NCI-H345 (cell line): ENCODE data around the gene HNF1A.
"Not testable (repeated sequence)": the region's sequence is repeated elsewhere in the genome, so short reads cannot be mapped to it uniquely, and the experiment has no call there.

Source experiments
- DNase-seq: peaks from one replicate; lab custom pipeline; 2025; lab: John Stamatoyannopoulos, UW

Gene HNF1A, protein sequence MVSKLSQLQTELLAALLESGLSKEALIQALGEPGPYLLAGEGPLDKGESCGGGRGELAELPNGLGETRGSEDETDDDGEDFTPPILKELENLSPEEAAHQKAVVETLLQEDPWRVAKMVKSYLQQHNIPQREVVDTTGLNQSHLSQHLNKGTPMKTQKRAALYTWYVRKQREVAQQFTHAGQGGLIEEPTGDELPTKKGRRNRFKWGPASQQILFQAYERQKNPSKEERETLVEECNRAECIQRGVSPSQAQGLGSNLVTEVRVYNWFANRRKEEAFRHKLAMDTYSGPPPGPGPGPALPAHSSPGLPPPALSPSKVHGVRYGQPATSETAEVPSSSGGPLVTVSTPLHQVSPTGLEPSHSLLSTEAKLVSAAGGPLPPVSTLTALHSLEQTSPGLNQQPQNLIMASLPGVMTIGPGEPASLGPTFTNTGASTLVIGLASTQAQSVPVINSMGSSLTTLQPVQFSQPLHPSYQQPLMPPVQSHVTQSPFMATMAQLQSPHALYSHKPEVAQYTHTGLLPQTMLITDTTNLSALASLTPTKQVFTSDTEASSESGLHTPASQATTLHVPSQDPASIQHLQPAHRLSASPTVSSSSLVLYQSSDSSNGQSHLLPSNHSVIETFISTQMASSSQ

DNA sequence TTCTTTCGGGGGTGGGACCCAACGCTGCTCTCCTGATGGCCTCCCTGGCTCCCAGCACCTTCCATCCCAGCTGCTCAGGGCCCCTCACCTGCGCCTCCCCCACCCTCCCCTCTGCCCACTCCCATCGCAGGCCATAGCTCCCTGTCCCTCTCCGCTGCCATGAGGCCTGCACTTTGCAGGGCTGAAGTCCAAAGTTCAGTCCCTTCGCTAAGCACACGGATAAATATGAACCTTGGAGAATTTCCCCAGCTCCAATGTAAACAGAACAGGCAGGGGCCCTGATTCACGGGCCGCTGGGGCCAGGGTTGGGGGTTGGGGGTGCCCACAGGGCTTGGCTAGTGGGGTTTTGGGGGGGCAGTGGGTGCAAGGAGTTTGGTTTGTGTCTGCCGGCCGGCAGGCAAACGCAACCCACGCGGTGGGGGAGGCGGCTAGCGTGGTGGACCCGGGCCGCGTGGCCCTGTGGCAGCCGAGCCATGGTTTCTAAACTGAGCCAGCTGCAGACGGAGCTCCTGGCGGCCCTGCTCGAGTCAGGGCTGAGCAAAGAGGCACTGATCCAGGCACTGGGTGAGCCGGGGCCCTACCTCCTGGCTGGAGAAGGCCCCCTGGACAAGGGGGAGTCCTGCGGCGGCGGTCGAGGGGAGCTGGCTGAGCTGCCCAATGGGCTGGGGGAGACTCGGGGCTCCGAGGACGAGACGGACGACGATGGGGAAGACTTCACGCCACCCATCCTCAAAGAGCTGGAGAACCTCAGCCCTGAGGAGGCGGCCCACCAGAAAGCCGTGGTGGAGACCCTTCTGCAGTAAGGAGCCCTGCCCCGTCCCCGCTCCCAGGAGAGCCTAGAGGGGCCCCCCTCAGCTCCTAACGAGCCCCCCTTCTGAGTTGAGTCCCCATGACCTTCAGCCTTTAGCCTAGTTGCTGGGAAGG lies at the start of gene HNF1A:
TSS of gene HNF1A (plus strand) at position 248 of the 924 bp plus-strand sequence. CDS start at position 474, 226 bp downstream.
- DNase-seq = no peak

DNA sequence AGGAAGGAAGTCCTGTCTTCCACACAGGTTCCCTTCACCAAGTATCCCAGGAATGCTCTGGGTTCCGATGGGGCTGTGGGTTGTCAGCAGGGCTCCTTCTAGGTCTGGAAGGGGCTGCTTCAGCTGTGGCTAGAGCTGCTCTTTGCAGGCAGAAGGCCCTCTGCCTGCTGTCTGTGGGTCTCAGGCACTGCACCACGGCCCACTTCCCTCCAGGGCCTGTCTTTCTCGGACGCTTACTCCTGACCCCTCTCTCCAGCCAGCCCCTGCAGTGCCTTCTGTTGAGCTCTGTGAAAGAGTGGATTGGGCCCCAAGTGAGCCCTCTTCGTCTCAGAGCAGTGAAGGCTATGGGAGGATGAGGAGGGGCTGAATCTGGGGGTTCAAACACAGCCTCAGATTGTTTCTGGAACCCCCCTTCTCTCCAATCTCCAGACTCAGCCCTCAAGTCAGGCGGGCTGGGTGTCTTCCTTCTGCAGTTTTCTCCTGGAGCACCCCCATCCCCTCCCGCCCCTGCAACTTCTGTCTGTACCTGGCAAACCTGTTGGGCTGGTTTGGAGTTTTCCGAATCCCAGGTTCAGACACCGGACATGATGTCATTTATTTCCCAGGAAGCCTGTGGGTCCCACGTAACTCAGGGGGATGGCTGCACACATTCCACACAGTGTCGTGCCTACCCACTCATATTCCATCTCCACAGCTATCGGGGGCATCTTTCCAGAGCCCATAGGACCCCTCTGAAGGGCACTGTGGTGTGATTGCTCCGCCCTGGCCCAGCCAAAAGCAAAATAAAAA lies 49.3 kb upstream of the HNF1A start:
- DNase-seq = peak; percentile 31

DNA sequence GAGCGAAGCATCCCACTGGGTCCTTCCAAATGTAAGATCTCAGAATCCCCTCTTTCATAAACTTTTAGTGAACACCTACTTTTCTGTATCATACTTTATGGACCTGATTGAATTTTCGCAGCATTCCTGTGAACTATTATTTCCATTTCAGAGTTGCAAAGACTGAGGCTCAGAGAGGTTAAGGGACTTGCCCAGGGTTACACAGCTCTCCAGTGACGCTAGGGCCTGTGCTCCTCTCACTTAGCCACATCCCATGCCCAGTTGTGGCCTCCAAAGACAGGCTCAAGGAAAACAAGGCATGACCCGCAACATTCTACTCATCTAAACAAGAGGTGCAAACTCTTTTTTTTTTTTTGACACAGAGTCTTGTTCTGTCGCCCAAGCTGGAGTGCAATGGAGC lies 48.3 kb upstream of the HNF1A start:
- no peak for DNase-seq

DNA sequence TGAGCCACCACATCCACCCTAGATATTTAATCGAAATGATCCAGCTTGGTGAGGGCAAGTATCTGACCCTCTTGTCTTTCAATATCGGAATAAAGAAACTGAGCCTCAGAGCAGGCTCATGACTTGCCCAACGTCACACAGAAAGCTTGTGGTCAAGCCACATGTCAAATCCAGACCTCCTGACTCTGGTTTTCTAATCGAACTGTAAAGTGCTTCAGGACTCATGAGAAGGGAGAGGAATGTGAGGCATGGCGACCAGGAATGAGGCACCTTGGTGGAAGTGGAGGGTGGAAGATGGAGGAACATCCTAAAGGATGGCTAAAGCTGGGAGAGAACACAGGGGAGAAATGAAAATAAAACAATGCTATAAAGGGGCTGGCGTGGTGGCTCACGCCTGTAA lies 46.3 kb upstream of the HNF1A start:
- DNase-seq = no peak

DNA sequence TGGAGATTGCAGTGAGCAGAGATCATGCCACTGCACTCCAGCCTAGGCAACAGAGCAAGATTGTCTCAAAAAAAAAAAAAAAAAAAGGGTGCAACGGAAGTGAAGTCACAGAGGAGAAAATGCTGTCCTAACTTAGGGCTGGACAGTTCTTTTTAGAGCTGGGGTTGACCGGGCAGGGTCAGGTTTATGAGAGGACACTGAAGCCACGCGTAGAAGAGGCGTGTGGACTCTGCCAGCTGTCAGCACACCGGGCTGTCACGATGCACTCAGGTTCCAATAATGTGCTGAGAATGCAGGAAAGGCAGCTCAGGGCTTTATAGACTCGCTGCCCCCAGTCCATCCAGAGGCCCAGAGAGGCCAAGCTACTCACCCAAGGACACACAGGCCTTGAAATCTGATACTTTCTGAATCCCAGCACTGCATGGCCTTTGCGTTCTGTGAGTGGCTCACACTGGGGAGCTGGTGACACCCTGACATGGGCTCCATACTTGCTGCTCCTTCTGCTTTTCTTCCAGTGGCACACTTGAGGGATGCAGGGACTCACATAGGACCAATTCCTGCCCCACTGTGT lies 45.3 kb upstream of the HNF1A start:
- no peak for DNase-seq

DNA sequence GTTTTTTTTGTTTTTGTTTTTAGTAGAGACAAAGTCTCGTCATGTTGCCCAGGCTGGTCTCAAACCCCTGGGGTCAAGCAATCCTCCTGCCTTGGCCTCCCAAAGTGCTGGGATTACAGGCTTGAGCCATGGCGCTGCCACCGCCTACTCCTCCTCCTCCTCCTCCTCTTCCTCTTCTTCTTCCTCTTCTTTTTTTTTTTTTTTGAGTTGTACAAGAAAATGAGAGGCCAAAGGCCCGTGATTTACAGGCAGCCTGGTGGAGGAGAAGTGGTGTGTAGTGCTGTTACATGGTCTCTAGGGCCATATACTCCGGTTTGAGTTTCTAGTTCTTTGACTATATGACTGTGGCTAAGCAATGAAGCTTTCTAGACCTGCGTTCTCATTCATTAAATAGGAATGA lies 44.6 kb upstream of the HNF1A start:
- DNase-seq = no peak

DNA sequence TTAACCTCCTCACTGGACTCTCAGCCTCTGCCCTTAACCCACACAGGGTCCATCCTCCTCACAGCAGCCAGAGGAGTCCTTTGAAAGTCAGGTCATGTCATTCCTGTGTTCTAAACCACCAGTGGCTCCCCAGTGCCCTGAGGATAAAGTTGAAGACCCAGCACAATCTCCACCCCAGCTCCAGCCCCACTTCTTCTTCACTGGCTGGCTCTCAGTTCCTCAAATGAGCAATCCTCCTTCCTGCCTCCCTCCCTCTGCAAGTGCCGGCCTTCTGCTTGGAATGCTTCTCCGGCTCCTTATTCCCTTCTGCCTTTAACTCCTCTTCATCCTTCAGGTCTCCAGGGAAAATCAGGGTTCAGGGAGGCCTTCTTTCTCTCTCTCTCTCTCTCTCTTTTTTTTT lies 42.1 kb upstream of the HNF1A start:
- DNase-seq = no peak

DNA sequence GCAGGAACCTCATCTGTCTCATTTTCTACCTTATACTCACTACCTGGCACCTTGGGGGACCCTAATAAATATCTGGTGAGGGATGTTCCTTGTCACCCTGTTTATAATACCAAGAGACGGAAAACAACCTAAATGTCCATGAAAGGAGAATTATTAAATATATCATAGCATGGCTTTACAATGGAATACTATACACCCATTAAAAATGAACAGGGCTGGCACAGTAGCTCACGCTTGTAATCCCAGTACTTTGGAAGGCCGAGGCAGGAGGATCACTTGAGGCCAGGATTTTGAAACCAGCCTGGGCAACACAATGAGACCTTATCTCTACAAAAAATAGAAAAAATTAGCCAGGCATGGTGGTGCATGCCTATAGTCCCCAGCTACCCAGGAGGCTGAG lies 39.8 kb upstream of the HNF1A start:
- no peak for DNase-seq

DNA sequence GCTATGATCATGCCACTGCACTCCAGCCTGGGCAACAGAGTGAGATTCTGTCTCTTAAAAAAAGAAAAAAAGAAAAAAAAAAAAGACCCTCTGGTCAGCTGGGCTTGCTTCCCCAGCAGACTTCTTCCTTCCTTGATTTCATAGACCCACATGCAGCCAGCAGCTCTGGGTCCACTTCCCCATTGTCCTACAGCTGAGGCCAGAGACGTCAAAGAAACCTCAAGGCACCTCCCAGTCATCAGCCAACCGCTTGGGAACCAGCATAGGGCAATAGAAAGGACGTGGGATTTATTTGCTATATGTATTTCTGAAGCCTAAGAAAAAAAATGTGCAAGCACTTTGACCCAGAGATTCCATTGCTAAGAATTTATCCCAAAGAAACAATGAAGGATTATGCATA lies 38.8 kb upstream of the HNF1A start:
- DNase-seq = no peak

DNA sequence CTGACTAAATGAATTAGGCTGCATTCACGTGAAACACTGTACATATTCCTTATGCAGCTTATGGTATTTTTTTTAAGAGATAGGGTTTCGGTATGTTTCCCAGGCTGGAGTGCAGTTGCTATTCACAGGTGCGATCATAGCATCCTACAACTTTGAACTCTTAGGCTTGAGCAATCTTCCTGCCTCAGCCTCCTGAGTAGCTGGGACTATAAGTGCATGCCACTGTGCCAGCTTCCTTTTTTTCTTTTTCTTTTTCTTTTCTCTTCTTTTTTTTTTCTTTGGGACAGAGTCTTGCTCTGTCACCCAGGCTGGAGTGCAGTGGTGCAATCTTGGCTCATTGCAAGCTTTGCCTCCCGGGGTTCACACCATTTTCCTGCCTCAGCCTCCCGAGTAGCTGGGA lies 38.3 kb upstream of the HNF1A start:
- no peak for DNase-seq

DNA sequence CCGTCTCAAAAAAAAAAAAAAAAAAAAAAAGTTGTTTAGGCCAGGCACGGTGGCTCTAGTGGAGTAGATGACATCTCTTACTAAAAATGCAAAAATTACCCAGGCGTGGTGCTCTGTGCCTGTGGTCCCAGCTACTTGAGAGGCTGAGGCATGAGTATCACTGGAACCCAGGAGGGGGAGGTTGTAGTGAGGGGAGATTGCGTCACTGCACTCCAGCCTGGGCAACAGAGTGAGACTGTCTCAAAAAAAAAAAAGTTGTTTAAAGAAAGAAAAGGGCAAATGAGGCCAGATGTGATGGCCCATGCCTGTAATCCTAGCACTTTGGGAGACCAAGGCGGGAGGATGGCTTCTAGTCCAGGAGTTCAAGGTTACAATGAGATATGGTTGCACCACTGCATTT lies 37.5 kb upstream of the HNF1A start:
- DNase-seq = no peak

DNA sequence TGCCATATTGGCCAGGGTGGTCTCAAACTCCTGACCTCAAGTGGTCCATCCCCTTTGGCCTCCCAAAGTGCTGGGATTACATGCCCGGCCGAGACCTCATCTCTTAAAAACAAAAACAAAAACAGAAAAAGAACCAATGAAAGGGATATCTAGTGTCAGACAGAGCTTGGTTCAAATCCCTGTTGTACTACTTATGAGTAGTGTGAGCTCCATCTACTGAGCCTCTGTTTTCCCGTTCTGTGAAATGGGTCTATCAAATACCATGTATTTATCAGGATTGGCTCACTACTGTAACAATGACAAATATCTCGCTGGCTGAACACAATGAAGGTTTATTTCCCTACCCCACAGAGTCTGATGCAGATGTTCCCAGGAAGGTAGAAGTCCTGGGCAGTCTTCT lies 36.9 kb upstream of the HNF1A start:
- DNase-seq = no peak

DNA sequence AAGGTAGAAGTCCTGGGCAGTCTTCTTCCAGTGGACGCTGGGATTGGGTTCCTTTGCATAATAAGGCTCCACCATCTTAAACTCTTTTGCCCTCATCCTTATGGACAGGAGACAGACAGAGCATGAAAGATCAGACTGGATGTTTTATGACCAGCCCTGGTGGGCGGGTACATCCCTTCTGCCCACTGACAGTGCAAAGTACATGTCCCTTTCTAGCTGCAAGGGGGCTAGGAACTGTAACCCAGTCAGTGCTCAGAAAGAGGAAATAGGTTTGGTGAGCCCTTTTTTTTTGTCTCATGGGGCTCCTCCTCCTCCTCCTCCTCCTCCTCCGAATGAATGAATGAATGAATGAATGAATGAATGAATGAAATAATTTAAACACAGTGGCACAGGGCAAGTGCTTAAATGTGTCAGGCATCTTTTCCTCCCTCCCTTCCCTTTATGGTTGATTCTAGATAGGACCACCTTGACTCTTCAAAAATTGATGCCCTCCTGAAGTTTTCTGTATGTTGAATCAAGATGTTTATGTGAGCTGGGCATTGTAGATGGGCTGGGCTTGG lies 36.4 kb upstream of the HNF1A start:
- DNase-seq = no peak

DNA sequence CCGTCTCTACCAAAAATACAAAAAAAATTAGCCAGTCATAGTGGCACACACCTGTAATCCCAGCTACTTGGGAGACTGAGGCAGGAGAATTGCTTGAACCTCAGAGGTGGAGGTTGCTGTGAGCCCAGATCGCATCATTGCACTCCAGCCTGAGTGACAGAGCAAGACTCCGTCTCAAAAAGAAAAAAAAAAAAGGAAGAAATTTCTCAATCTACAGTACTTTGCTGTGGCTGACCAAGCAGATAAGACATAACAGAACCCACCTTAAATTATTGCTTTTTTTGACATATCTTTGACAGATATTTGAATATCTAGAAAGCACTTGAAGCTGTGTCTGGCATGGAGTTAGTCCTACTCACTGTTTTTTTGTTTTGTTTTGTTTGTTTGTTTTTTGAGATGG lies 34.9 kb upstream of the HNF1A start:
- DNase-seq = no peak

DNA sequence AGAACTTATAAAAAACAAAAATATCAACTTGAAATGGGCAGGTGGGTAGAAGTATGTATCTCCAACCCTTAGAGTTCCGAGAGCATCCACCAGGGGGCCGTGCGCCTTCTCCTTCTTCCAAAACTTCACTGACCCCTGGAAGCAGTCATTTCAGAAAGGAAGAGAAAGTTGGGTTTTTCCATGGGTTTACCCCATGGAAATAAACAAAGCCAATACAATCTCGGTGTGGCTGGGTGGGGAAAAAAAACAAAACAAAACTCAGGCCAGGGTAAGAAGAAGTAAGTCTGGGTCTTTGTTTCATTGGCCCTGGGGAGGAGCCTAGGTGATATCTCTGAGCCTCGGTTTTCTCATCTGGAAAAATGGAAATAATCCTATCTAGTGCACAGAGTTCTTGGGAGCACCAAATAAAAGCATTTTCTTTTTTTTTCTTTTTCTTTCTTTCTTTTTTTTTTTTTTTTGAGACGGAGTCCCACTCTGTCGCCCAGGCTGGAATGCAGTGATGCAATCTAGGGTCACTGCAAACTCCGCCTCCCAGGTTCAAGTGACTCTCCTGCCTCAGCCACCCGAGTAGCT lies 33.6 kb upstream of the HNF1A start:
- DNase-seq = peak; percentile 22

DNA sequence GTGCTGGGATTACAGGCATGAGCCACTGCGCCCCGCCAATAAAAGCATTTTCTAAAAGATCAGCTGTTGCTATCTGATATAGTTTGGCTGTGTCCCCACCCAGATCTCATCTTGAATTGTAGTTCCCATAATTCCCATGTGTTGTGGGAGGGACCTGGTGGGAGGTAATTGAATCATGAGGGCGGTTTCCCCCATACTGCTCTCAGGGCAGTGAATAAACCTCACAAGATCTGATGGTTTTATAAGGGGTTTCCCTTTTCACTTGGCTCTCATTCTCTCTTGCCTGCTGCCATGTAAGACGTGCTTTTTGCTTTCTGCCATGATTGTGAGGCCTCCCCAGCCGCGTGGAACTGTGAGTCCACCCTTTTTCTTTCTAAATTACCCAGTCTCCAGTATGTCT lies 32.8 kb upstream of the HNF1A start:
- not testable (repeated sequence) for DNase-seq

DNA sequence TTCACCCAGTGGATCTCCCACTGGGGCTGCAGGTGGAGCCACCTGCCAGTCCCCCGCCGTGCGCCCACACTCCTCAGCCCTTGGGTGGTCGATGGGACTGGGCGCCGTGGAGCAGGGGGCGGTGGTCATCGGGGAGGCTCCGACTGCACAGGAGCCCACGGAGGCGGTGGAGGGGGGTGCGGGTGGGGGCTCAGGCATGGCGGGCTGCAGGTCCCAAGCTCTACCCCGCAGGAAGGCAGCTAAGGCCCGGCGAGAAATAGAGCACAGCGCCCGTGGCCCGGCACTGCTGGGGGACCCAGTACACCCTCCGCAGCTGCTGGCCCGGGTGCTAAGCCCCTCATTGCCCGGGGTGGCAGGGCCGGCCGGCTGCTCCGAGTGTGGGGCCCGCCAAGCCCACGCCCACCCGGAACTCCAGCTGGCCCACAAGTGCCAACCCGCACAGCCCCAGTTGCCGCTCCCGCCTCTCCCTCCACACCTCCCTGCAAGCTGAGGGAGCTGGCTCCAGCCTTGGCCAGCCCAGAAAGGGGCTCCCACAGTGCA lies 28.0 kb upstream of the HNF1A start:
- not testable (repeated sequence) for DNase-seq

DNA sequence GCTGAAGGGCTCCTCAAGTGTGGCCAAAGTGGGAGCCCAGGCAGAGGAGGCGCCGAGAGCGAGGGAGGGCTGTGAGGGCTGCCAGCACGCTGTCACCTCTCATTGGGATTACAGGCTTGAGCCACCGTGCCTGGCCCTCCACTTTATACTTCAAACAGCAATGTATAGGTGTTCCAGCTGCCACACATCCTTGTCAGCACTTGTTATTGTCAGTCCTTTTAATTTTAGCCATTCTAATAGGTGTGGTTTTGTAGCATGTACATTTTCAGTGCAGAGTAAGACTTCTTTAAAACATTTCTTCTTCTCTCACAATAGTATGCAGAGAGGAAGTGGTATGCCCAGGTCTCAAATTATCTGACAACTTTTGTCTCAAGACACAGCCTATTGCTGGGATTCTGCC lies 27.5 kb upstream of the HNF1A start:
- no peak for DNase-seq

DNA sequence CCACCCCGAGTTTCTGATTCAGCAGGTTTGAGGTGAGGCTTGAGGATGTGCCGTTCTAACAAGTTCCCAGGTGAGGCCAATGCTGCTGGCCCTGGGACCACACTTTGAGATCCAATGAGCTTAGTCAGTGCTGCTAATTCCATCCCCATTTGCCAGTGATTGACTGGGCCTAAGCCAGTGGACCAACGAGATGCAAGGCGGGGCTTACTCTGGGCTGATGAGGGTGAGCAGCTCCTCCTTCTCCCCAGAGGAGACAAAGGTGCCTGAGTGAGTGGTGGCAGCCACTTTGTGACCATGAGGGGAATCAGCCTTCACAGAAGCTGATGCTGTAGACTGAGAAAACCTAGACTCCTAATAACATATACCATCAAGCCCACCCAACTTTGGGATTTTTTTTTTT lies 23.1 kb upstream of the HNF1A start:
- DNase-seq = no peak

DNA sequence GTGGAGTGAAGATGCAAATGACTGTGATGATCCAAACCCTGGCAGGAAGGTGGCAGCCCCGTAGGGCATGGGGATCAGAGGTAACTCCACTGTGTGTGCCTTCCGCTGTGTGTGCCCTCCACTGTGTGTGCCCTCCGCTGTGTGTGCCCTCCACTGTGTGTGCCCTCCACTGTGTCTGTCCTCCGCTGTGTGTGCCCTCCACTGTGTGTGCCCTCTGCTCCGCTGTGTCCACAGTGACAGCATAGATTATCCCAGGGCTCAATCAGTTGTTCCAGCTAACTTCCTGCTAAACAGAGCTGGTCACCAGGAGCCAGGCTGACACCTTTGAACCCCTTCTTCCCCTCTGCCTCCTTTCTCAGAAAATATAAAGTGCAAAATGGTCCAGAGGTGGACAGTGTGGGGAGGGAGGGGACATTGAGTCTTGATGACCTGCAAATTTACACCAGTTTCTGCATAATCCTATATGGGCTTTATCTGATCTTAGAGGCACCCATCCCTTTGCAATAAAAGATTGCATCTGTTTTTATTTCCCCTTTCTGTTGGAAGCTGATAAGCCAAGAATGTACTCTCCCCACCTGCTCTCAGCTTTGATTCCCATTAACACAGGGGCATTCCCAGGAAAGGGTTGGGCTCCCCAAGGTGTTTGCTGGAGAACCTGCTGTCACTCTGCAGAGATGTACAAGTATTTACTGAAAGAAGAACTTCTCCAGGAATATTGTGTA lies 21.6 kb upstream of the HNF1A start:
- DNase-seq = no peak
